Mononuclear cell (primary cell): Measurements from ENCODE around the gene ASMT. TPM values are rescaled to one million over a fixed set of nuclear protein-coding genes. Genes with fewer than 3 reads are reported as not detected.
"Not testable (repeated sequence)": the region's sequence is repeated elsewhere in the genome, so short reads cannot be mapped to it uniquely, and the experiment has no call there.

Source experiments
- H3K27me3 ChIP-seq: 2 replicates; pipeline ENCODE4 v1.6.0; 2011; ENCODE audit warnings: low read length, control low read depth; ENCODE audit not compliant: insufficient read depth
- H3K4me1 ChIP-seq: 2 replicates; pipeline ENCODE4 v1.5.1; 2011; ENCODE audit warnings: mild to moderate bottlenecking, low read length, control low read depth; ENCODE audit not compliant: insufficient read depth
- H3K4me3 ChIP-seq: 2 replicates; pipeline ENCODE4 v1.5.1; 2011; ENCODE audit warnings: mild to moderate bottlenecking, low read length, moderate library complexity
- H3K9me3 ChIP-seq: 2 replicates; pipeline ENCODE4 v1.5.1; 2011; ENCODE audit warnings: low read depth, mild to moderate bottlenecking, control low read depth, low read length
- total RNA-seq: library from RNA; depleted of rRNA; stranded (reverse); fragments of >200 nt; gene quantifications from one replicate; pipeline ENCODE4 v1.2.3, GENCODE V29; 2012

The ASMT gene
- total RNA-seq, 1 donor = 0.73 TPM

- no peaks in the 10 kb centered on the region for H3K4me1 ChIP-seq
- no peak overlapping the region for H3K4me3 ChIP-seq
- H3K27me3 ChIP-seq = no peaks in the 10 kb centered on the region
- no peaks in the 10 kb centered on the region for H3K9me3 ChIP-seq
Measured at GRCh38 chrX:1606496-1606895, 8.4 kb upstream of the ASMT start.

DNA sequence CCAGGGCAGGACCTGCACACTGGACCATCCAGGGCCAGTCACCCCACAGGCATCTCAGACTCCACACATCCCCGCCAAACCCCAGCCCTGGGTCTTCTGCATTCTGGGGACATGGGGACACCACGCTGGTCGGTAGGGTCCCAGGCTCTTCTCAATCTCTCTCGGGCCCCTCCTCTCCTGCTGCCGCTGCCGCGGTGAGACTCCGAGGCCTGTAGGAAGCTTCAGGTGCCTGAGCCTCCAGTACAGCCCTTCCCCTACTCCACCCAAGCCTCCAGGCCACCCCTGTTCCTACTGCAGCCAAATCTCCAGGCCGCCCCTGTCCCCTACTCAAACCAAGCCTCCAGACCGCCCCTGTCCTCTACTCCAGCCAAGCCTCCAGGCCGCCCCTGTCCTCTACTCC lies 5.5 kb upstream of the ASMT start:
- H3K4me1 ChIP-seq = no peaks in the 10 kb centered on the region
- H3K9me3 ChIP-seq = no peaks in the 10 kb centered on the region
- H3K27me3 ChIP-seq = no peaks in the 10 kb centered on the region
- H3K4me3 ChIP-seq = no peak overlapping the region

GRCh38 chrX:1609762-1610161 lies 5.1 kb upstream of the ASMT start:
- H3K27me3 ChIP-seq = no peaks in the 10 kb centered on the region
- H3K4me1 ChIP-seq = no peaks in the 10 kb centered on the region
- H3K9me3 ChIP-seq = no peaks in the 10 kb centered on the region
- no peak overlapping the region for H3K4me3 ChIP-seq

DNA sequence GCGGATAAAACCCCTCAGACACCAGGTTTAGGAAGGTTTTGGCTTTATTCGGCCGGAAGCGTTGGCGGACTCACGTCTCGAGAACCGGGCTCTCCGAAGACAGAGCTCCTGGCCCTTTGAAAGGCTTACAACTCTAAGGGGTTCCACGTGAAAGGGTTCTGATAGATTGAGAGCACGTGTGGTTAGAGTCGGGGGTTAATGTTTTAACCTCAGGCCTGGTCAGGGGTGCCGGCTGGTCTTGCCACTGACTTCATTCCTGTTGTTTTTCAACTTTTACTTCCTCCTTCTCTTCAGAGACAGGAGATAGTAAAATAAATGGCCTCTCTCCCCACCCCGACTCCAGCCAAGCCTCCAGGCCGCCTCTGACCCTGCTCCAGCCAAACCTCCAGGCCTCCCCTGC lies 4.7 kb upstream of the ASMT start:
- H3K27me3 ChIP-seq = no peaks in the 10 kb centered on the region
- no peaks in the 10 kb centered on the region for H3K9me3 ChIP-seq
- no peaks in the 10 kb centered on the region for H3K4me1 ChIP-seq
- H3K4me3 ChIP-seq = no peak overlapping the region

GRCh38 chrX:1610736-1611135 lies 4.1 kb upstream of the ASMT start:
- Histone ChIP-seq H3K9me3 (no peaks in the 10 kb centered on the region), H3K4me3 (no peak overlapping the region), H3K27me3 (no peaks in the 10 kb centered on the region), H3K4me1 (no peaks in the 10 kb centered on the region)

DNA sequence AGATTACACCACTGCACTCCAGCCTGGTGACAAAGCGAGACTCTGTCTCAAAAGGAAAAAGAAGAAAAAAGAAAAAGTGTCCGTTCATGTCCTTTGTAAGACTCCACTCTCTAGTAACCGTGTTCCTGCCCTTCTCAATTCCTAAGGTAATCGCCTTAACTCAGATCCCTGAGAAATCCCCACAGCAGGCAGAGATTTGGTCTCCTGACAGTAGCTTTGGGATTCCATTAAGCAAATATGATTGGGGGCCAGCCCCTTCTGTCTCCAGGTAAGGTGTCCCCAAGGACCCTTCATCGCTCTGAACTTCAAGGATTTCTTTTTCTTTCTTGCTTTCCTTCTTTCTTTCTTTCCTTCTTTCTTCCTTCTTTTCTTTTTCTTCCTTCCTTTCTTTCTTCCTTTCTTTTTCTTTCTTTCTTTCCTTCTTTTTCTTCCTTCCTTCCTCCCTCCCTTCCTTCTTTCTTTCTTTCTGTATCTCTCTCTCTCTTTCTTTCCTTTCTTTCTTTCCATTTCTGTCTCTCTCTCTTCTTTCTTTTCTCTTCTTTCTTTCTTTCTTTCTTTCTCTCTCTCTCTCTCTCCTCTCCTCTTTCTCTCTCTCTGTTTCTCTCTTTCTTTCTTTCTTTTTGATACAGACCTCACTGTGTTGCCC lies 2.1 kb upstream of the ASMT start:
- Histone ChIP-seq H3K9me3 (no peaks in the 10 kb centered on the region), H3K4me3 (no peak overlapping the region), H3K4me1 (no peaks in the 10 kb centered on the region)

GRCh38 chrX:1618689-1619088 lies 3.8 kb downstream of the ASMT start:
- Histone ChIP-seq H3K27me3 (no peaks in the 10 kb centered on the region), H3K4me3 (no peak overlapping the region), H3K4me1 (peaks cover 9% of the 10 kb centered on the region), H3K9me3 (no peaks in the 10 kb centered on the region)

More for the DNA sequence above, 2.1 kb upstream of the ASMT start:
- H3K27me3 ChIP-seq = no peaks in the 10 kb centered on the region

GRCh38 chrX:1623691-1624090 lies 8.8 kb downstream of the ASMT start:
- peaks cover 9% of the 10 kb centered on the region for H3K4me1 ChIP-seq
- H3K4me3 ChIP-seq = no peak overlapping the region
- no peaks in the 10 kb centered on the region for H3K27me3 ChIP-seq
- no peaks in the 10 kb centered on the region for H3K9me3 ChIP-seq

DNA sequence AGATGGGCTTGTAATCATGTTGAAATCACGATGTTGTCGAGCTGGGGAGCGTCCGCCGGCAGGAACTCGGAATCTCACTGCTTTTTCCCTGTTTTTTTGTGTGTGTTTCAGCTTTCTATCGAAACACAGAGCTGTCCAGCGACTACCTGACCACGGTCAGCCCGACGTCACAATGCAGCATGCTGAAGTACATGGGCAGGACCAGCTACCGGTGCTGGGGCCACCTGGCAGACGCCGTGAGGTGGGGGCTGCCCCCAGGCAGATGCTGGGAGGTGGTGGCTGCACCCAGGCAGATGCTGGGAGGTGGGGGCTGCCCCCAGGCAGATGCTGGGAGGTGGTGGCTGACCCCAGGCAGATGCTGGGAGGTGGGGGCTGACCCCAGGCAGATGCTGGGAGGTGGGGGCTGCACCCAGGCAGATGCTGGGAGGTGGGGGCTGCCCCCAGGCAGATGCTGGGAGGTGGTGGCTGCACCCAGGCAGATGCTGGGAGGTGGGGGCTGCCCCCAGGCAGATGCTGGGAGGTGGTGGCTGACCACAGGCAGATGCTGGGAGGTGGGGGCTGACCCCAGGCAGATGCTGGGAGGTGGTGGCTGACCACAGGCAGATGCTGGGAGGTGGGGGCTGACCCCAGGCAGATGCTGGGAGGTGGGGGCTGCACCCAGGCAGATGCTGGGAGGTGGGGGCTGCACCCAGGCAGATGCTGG lies 9.4 kb downstream of the ASMT start:
- not testable (repeated sequence) for H3K4me1 ChIP-seq, H3K27me3 ChIP-seq, H3K9me3 ChIP-seq, H3K4me3 ChIP-seq

GRCh38 chrX:1624861-1625215 lies 10.0 kb downstream of the ASMT start:
- not testable (repeated sequence) for H3K4me3 ChIP-seq, H3K4me1 ChIP-seq, H3K27me3 ChIP-seq, H3K9me3 ChIP-seq

GRCh38 chrX:1629244-1629643 lies 14.4 kb downstream of the ASMT start:
- no peak overlapping the region for H3K4me3 ChIP-seq
- no peaks in the 10 kb centered on the region for H3K27me3 ChIP-seq
- H3K4me1 ChIP-seq = no peaks in the 10 kb centered on the region
- H3K9me3 ChIP-seq = no peaks in the 10 kb centered on the region

- Histone ChIP-seq H3K4me1 (peaks cover 5% of the 10 kb centered on the region), H3K4me3 (no peak overlapping the region), H3K27me3 (no peaks in the 10 kb centered on the region), H3K9me3 (no peaks in the 10 kb centered on the region)
Measured at GRCh38 chrX:1646009-1646408, 31.1 kb downstream of the ASMT start.

DNA sequence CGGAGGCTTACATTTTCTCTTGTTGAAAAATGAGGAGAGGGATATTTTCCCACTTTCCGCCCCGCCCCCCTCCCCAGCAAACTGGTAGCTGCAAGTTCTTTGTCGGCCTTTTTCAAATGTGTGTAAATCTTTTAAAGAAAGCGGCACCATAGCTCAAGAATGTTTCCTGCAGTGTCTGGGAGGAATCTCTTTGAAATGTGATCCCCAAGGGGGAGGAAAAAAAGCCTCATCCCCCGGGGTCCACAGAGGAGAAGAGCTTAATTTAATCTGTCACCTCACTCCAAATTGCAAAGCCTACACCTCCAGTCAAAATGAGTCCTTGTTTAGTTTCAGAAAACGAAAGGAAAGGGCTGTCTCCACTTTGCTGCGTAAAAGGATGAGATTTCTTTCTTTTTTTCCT lies 34.8 kb downstream of the ASMT start:
- Histone ChIP-seq H3K9me3 (no peaks in the 10 kb centered on the region), H3K4me3 (no peak overlapping the region), H3K27me3 (no peaks in the 10 kb centered on the region), H3K4me1 (peaks cover 5% of the 10 kb centered on the region)

GRCh38 chrX:1652011-1652811 lies 37.4 kb downstream of the ASMT start:
- H3K9me3 ChIP-seq, H3K27me3 ChIP-seq, H3K4me3 ChIP-seq, H3K4me1 ChIP-seq: not testable (repeated sequence)

GRCh38 chrX:1656379-1656778 lies 41.5 kb downstream of the ASMT start:
- H3K9me3 ChIP-seq = no peaks in the 10 kb centered on the region
- H3K4me3 ChIP-seq = no peak overlapping the region
- no peaks in the 10 kb centered on the region for H3K27me3 ChIP-seq
- peaks cover 13% of the 10 kb centered on the region for H3K4me1 ChIP-seq
